Raji (cell line): ENCODE measurements around the gene VSIG2.

Source experiments
- POLR2A ChIP-seq: IDR thresholded peaks from 2 replicates; pipeline ENCODE4 v1.6.1; 2011; ENCODE audit warnings: low read depth, low read length, control low read depth; ENCODE audit not compliant: insufficient read depth

The VSIG2 gene

GRCh38 chr11:124756753-124757227 lies 4.7 kb upstream of the VSIG2 start:
- TF ChIP-seq POLR2A = no peak

- no peak for TF ChIP-seq POLR2A
Measured at GRCh38 chr11:124756033-124756752, 4.1 kb upstream of the VSIG2 start.

DNA sequence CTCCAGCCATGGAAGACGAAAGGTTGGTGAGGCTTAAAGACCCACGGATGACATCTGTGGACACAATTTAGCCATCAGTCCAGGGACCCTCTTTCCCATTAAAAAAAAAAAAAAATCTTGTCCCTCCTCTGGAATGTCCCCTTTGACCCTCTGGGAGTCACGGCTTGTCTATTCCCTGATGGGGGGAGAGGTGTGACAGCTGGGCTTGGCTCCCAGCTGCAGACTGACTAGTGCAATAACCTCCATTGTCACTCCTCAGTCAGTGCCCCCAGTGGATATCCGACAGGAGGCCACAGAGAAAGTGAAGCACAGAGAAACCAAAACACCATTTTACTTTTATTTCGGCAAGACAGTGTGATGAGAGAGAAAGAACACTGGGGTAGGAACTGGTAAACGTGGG lies 2.7 kb upstream of the VSIG2 start:
- no peak for TF ChIP-seq POLR2A

- no peak for TF ChIP-seq POLR2A
Measured at GRCh38 chr11:124754309-124754708, 2.3 kb upstream of the VSIG2 start.

GRCh38 chr11:124753624-124754023 lies 1.6 kb upstream of the VSIG2 start:
- TF ChIP-seq POLR2A = no peak

DNA sequence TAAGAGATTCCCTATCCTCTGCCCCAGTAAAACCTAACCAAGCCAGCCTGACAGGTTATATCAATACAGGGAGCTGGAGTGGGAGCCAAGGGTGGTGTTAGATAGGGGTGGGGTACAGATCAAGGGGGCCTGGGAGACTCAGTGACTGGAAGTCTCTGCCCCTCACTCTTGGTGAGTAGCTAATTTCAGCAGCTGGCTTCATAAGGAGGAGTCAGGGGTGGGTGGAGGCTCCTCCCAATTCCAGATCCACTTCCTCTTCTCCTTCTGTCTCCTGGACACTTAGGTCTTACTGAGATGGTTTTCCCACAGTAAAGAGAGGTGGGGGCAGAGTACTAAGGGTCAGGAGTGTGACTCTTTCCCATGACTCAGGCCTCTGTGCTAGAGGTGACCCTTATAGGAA lies 1.1 kb upstream of the VSIG2 start:
- no peak for TF ChIP-seq POLR2A

- TF ChIP-seq POLR2A = no peak
Measured at GRCh38 chr11:124752471-124753102, 532 bp upstream of the VSIG2 start.

GRCh38 chr11:124751391-124751740 lies 689 bp downstream of the VSIG2 start:
- TF ChIP-seq POLR2A = no peak

DNA sequence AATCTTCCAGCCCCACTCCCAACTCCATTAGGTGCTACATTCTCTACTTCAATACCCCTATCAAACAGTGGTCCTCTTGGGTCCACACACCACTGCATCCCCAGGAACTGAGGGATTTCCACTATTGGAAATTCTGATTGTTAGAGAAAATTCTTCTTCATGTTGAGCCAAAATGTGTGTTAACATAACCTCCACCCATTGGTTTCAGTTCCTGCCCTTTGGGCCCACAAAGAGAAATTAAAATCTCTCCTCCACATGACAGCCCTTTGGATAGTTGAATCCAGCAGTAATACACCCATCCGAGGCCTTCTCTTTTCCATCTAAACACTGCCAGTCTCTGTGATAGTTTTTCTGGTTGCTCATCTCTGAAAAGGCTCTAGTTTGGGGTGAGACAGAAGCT lies 2.1 kb downstream of the VSIG2 start:
- no peak for TF ChIP-seq POLR2A

- TF ChIP-seq POLR2A = no peak
Measured at GRCh38 chr11:124748481-124749343, 3.3 kb downstream of the VSIG2 start.

- no peak for TF ChIP-seq POLR2A
Measured at GRCh38 chr11:124748100-124748418, 4.0 kb downstream of the VSIG2 start.

GRCh38 chr11:124747406-124748099 lies 4.5 kb downstream of the VSIG2 start:
- TF ChIP-seq POLR2A = no peak

DNA sequence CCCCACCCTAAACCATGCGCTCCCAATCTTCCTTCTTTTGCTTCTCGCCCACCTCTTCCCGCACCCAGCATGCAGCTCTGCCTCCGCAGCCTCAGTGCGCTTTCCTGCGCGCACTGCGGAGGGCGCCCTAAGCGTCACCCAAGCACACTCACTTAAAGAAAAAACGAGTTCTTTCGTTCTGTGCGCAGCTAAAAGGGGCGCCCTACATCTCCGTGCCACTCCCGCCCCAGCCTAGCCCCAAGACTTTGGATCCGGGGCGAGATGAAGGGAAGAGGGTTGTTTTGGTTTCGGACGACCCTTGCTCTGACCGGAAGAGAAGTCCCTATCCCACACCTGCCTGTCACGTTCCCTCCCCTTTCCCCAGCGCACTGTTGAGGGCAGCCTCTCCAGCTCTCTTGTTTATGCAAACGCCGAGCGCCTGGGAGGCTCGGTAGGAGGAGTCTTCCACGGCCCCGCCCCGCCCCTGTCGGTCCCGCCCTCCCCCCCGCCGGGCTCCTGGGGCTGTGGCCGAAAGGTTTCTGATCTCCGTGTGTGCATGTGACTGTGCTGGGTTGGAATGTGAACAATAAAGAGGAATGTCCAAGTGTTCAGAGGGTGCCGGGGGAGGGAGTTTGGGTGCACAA lies 5.3 kb downstream of the VSIG2 start:
- TF ChIP-seq POLR2A = peak; percentile 70

GRCh38 chr11:124745835-124746620 lies 6.0 kb downstream of the VSIG2 start:
- 0 out of 2 replicates have a peak, but pooled peaks have one; percentile 10 for TF ChIP-seq POLR2A

- TF ChIP-seq POLR2A = no peak
Measured at GRCh38 chr11:124745270-124745834, 6.7 kb downstream of the VSIG2 start.
